Naive thymus-derived CD8-positive, alpha-beta T cell (primary cell): ENCODE results near the gene CBX2. TPM values are rescaled to one million over a fixed set of nuclear protein-coding genes. Genes with fewer than 3 reads are reported as not detected.

ENCODE experiments used
- ATAC-seq, 2 donors: fragments of 150-1000 bp; cut with Tn5 transposase in 1 of 2; sonication (Bioruptor Pico), chemical (Tn5 transposase) in 1 of 2; 1 replicate in 1 of 2; 2 replicates in 1 of 2; pipeline ENCODE4 v1.10.0; 2021; ENCODE audit warnings: mild to moderate bottlenecking in 2 of 2, moderate library complexity in 2 of 2
- POLR2A ChIA-PET: fragments of 350-600 bp; sonication (Branson Sonifier 250); formaldehyde crosslinking; loops from one replicate; lab custom pipeline; 2021; ENCODE audit warnings: antibody characterized with exemption; lab: Charles Lee
- DNase-seq, 10 donors: peaks; one replicate each; pipeline versions ENCODE4 v3.0.0 to v3.0.0-alpha.2; 2020 to 2022
- H3K27ac Mint-ChIP-seq, 10 donors: one replicate each; pipeline ENCODE4 v1.8.0; 2020 to 2022; ENCODE audit warnings: mild to moderate bottlenecking in 10 of 10, mixed read lengths in 10 of 10, moderate library complexity in 4 of 10, inconsistent platforms in 1 of 10
- H3K27me3 Mint-ChIP-seq, 5 donors: one replicate each; pipeline ENCODE4 v1.8.0; 2021 to 2022; ENCODE audit warnings: mixed read lengths in 5 of 5
- H3K36me3 Mint-ChIP-seq, 3 donors: one replicate each; pipeline ENCODE4 v1.8.0; 2020 to 2022; ENCODE audit warnings: mixed read lengths in 3 of 3, mild to moderate bottlenecking in 2 of 3, inconsistent platforms in 1 of 3
- H3K4me1 Mint-ChIP-seq, 4 donors: one replicate each; pipeline ENCODE4 v1.8.0; 2021 to 2022; ENCODE audit warnings: mixed read lengths in 4 of 4
- H3K4me3 Mint-ChIP-seq, 10 donors: one replicate each; pipeline ENCODE4 v1.8.0; 2020 to 2022; ENCODE audit warnings: mild to moderate bottlenecking in 10 of 10, mixed read lengths in 10 of 10, moderate library complexity in 6 of 10, inconsistent platforms in 1 of 10
- H3K9me3 Mint-ChIP-seq, 9 donors: one replicate each; pipeline ENCODE4 v1.8.0; 2020 to 2022; ENCODE audit warnings: mixed read lengths in 9 of 9, mild to moderate bottlenecking in 3 of 9, inconsistent platforms in 1 of 9, moderate library complexity in 1 of 9
- polyA plus RNA-seq, 3 donors: library from polyadenylated mRNA; unstranded; fragments of 300-500 nt; fragmentation: Illumina TruSeq; gene quantifications; one replicate each; pipeline ENCODE4 v1.2.3, GENCODE V29; 2021
- total RNA-seq, 8 experiments: library from RNA in 2 of 8; stranded (reverse) in 2 of 8; gene quantifications; one replicate each; pipeline ENCODE4 v1.2.3 and lab custom pipeline; 2021 to 2026

Gene CBX2
- total RNA-seq (1 to 10 TPM; 1.2 to 1.6 TPM), polyA plus RNA-seq (under 1 TPM; 0.16 to 0.60 (median 0.46) TPM), total RNA-seq (lab: John Stamatoyannopoulos, UW) (1.2 to 3.6 (median 2.6) reads per million in 6 experiments)

GRCh38 chr17:79777894-79778503 is at the start of gene CBX2:
TSS of gene CBX2 (plus strand) at chr17:79778148. CDS start at chr17:79778236, 88 bp downstream.
- peak; percentile 58 to 86 (median 75) for DNase-seq
- peaks cover 0 to 1% (median 0%) of the 10 kb centered on the region in 9 donors for H3K9me3 Mint-ChIP-seq
- no peaks in the 10 kb centered on the region for H3K36me3 Mint-ChIP-seq
- peak within 1 kb of the TSS; percentile 79 to 96 (median 89) for H3K4me3 Mint-ChIP-seq
- peaks cover 34 to 52% (median 44%) of the 10 kb centered on the region in 4 donors for H3K4me1 Mint-ChIP-seq
- peak; percentile 77 to 82 for ATAC-seq
- peak within 1 kb of the TSS in 7 of 10 donors; percentile 23 to 84 (median 67) for H3K27ac Mint-ChIP-seq
- POLR2A ChIA-PET: interaction anchor here (0.7 to 2.1 kb wide), 8 partner anchors 19 to 65 kb away, joined by 3 to 15 read pairs (median 4); partner anchors contain the start of genes CBX4 and CBX8
- H3K27me3 Mint-ChIP-seq: peaks cover 26 to 82% (median 46%) of the 10 kb centered on the region in 5 donors

GRCh38 chr17:79728169-79728907 is 49.6 kb upstream of the CBX2 start:
- peak overlapping the region; percentile 67 to 85 (median 78) for H3K4me3 Mint-ChIP-seq
- ATAC-seq (peak; percentile 92 to 93), DNase-seq (peak; percentile 68 to 94 (median 86))
- H3K9me3 Mint-ChIP-seq: no peaks in the 10 kb centered on the region
- H3K4me1 Mint-ChIP-seq: peaks cover 8 to 30% (median 15%) of the 10 kb centered on the region in 4 donors
- H3K27me3 Mint-ChIP-seq: no peaks in the 10 kb centered on the region
- H3K27ac Mint-ChIP-seq: peak overlapping the region; percentile 69 to 94 (median 92)
- POLR2A ChIA-PET: interaction anchor here (0.6 kb wide), 2 partner anchors 50 to 269 kb away, joined by 3 read pairs; no protein-coding TSS in a partner anchor
- H3K36me3 Mint-ChIP-seq: no peaks in the 10 kb centered on the region

GRCh38 chr17:79728908-79729471 is 49.0 kb upstream of the CBX2 start:
- H3K4me3 Mint-ChIP-seq: peak overlapping the region in 9 of 10 donors; percentile 65 to 85 (median 77)

GRCh38 chr17:79729761-79730160 is 48.2 kb upstream of the CBX2 start:
- ATAC-seq: no peak
- Mint-ChIP-seq H3K27me3 (no peaks in the 10 kb centered on the region), H3K27ac (peak overlapping the region in 4 of 10 donors; percentile 20 to 65 (median 44)), H3K9me3 (no peaks in the 10 kb centered on the region), H3K36me3 (no peaks in the 10 kb centered on the region), H3K4me3 (peak overlapping the region in 1 of 10 donors; percentile 12), H3K4me1 (peaks cover 9 to 33% (median 16%) of the 10 kb centered on the region in 4 donors)
- DNase-seq: peak in 1 of 10 donors; percentile 35
- POLR2A ChIA-PET: no interaction called here

More at GRCh38 chr17:79728908-79729471, 49.0 kb upstream of the CBX2 start:
- Mint-ChIP-seq H3K9me3 (no peaks in the 10 kb centered on the region), H3K27ac (peak overlapping the region in 8 of 10 donors; percentile 28 to 94 (median 90)), H3K27me3 (no peaks in the 10 kb centered on the region), H3K4me1 (peaks cover 9 to 33% (median 16%) of the 10 kb centered on the region in 4 donors), H3K36me3 (no peaks in the 10 kb centered on the region)
- DNase-seq: no peak
- peak; percentile 8 to 12 for ATAC-seq
- POLR2A ChIA-PET: no interaction called here

DNA sequence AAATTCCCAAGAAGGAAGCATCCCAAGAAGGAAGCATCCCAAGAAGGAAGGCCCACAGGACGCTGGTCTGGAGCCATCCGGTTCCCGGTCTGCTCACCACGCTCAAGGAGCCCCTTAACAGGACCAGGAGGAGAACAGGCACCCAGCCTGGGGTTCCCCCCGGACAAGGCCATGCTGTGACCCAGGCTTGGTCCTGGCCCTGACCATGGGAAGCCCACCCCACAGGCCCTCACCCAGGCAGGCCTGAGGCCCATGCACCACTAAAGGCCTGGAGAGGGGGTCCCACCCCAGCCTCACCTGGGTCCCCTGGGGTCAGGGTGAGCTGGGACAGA is 47.5 kb upstream of the CBX2 start:
- DNase-seq (peak in 1 of 10 donors; percentile 57), ATAC-seq (no peak)
- Mint-ChIP-seq H3K4me3 (no peak overlapping the region), H3K27me3 (peaks cover 0 to 2% (median 0%) of the 10 kb centered on the region in 5 donors), H3K4me1 (peaks cover 9 to 33% (median 16%) of the 10 kb centered on the region in 4 donors), H3K9me3 (no peaks in the 10 kb centered on the region), H3K36me3 (no peaks in the 10 kb centered on the region), H3K27ac (no peak overlapping the region)
- POLR2A ChIA-PET: interaction anchor here (0.6 kb wide), 1 partner anchor 22 kb away, joined by 3 read pairs; no protein-coding TSS in a partner anchor

GRCh38 chr17:79730769-79731483 is 47.0 kb upstream of the CBX2 start, which contains the start of gene ENPP7:
TSS of gene ENPP7 (plus strand) at chr17:79730943. CDS start at chr17:79731140, 197 bp downstream.
- no peak for DNase-seq
- Mint-ChIP-seq H3K27ac (peak within 1 kb of the TSS in 4 of 10 donors; percentile 24 to 65 (median 44)), H3K27me3 (peaks cover 0 to 2% (median 0%) of the 10 kb centered on the region in 5 donors), H3K36me3 (no peaks in the 10 kb centered on the region), H3K4me1 (peaks cover 9 to 33% (median 16%) of the 10 kb centered on the region in 4 donors), H3K9me3 (no peaks in the 10 kb centered on the region), H3K4me3 (no peak within 1 kb of the TSS)
- ATAC-seq: no peak
- POLR2A ChIA-PET: interaction anchor here (0.6 kb wide), 1 partner anchor 22 kb away, joined by 3 read pairs; no protein-coding TSS in a partner anchor

DNA sequence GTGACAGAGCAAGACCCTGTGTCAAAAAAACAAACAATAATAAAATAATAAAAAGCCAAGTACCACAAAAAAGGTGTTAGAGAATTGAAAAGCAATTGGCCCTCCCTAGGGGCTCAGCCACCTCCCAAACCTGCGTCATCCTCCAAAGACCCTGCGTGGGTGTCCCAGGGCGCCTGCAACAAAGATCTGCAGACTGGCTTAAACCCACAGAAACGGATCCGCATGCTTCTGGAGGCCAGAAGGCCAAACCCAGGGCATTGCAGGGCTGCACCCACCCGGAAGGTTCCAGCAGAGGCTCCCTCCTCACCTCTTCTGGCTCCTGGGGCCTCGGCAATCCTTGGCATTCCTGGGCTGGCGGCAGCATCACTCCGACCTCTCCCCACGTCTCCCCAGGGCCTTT is 45.7 kb upstream of the CBX2 start:
- no peak for DNase-seq
- ATAC-seq: no peak
- H3K9me3 Mint-ChIP-seq: no peaks in the 10 kb centered on the region
- peak overlapping the region in 6 of 10 donors; percentile 56 to 80 (median 71) for H3K4me3 Mint-ChIP-seq
- no peaks in the 10 kb centered on the region for H3K36me3 Mint-ChIP-seq
- peaks cover 0 to 11% (median 2%) of the 10 kb centered on the region in 5 donors for H3K27me3 Mint-ChIP-seq
- H3K27ac Mint-ChIP-seq: peak overlapping the region in 1 of 10 donors; percentile 65
- H3K4me1 Mint-ChIP-seq: peaks cover 9 to 33% (median 16%) of the 10 kb centered on the region in 4 donors
- POLR2A ChIA-PET: interaction anchor here (0.6 kb wide), 1 partner anchor 556 kb away, joined by 3 read pairs; no protein-coding TSS in a partner anchor

GRCh38 chr17:79732804-79733691 is 44.9 kb upstream of the CBX2 start:
- peak overlapping the region in 7 of 10 donors; percentile 56 to 80 (median 69) for H3K4me3 Mint-ChIP-seq
- peaks cover 0 to 14% (median 2%) of the 10 kb centered on the region in 5 donors for H3K27me3 Mint-ChIP-seq
- no peaks in the 10 kb centered on the region for H3K9me3 Mint-ChIP-seq
- H3K27ac Mint-ChIP-seq: peak overlapping the region in 6 of 10 donors; percentile 25 to 94 (median 72)
- DNase-seq (no peak), ATAC-seq (no peak)
- POLR2A ChIA-PET: no interaction called here
- H3K36me3 Mint-ChIP-seq: no peaks in the 10 kb centered on the region
- peaks cover 9 to 33% (median 12%) of the 10 kb centered on the region in 4 donors for H3K4me1 Mint-ChIP-seq

GRCh38 chr17:79733692-79734070 is 44.3 kb upstream of the CBX2 start:
- Mint-ChIP-seq H3K36me3 (no peaks in the 10 kb centered on the region), H3K4me3 (peak overlapping the region in 3 of 10 donors; percentile 18 to 73 (median 56)), H3K9me3 (no peaks in the 10 kb centered on the region), H3K4me1 (peaks cover 5 to 28% (median 9%) of the 10 kb centered on the region in 4 donors), H3K27me3 (peaks cover 2 to 17% (median 3%) of the 10 kb centered on the region in 5 donors), H3K27ac (peak overlapping the region in 1 of 10 donors; percentile 87)
- DNase-seq: no peak
- POLR2A ChIA-PET: no interaction called here
- ATAC-seq: no peak

DNA sequence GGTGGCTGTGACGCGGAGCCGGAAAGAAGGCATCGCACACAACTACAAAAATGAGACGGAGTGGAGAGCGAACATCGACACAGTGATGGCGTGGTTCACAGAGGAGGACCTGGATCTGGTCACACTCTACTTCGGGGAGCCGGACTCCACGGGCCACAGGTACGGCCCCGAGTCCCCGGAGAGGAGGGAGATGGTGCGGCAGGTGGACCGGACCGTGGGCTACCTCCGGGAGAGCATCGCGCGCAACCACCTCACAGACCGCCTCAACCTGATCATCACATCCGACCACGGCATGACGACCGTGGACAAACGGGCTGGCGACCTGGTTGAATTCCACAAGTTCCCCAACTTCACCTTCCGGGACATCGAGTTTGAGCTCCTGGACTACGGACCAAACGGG is 42.9 kb upstream of the CBX2 start:
- ATAC-seq: no peak
- peak overlapping the region in 1 of 10 donors; percentile 59 for H3K27ac Mint-ChIP-seq
- no peaks in the 10 kb centered on the region for H3K9me3 Mint-ChIP-seq
- H3K4me3 Mint-ChIP-seq: no peak overlapping the region
- no peaks in the 10 kb centered on the region for H3K36me3 Mint-ChIP-seq
- POLR2A ChIA-PET: no interaction called here
- H3K27me3 Mint-ChIP-seq: peaks cover 2 to 31% (median 17%) of the 10 kb centered on the region in 5 donors
- peaks cover 0 to 14% (median 3%) of the 10 kb centered on the region in 4 donors for H3K4me1 Mint-ChIP-seq
- no peak for DNase-seq
